Activated CD4-positive, alpha-beta memory T cell treated with anti-CD3 and anti-CD28 coated beads, Interleukin-2, amount 10 ng/mL, durations not matched to agents 7 days and 5 days (primary cell): ENCODE measurements around the gene FLVCR2. TPM values are rescaled to one million over a fixed set of nuclear protein-coding genes. Genes with fewer than 3 reads are reported as not detected.
"Not testable (repeated sequence)": the region's sequence is repeated elsewhere in the genome, so short reads cannot be mapped to it uniquely, and the experiment has no call there.

Experiments
- CTCF ChIA-PET: fragments of 350-600 bp; sonication (Branson Sonifier 250); formaldehyde crosslinking; loops from one replicate; lab custom pipeline; 2021; ENCODE audit warnings: antibody characterized with exemption, inconsistent platforms; lab: Charles Lee
- POLR2A ChIA-PET: fragments of 350-600 bp; sonication (Branson Sonifier 250); formaldehyde crosslinking; loops from one replicate; lab custom pipeline; 2021; ENCODE audit warnings: antibody characterized with exemption; lab: Charles Lee
- DNase-seq: peaks from one replicate; pipeline ENCODE4 v3.0.0-alpha.2; 2020
- H3K27ac Mint-ChIP-seq: one replicate; pipeline ENCODE4 v1.8.0; 2021; ENCODE audit warnings: mild to moderate bottlenecking, mixed read lengths
- H3K27me3 Mint-ChIP-seq: one replicate; pipeline ENCODE4 v1.8.0; 2021; ENCODE audit warnings: mixed read lengths
- H3K36me3 Mint-ChIP-seq: one replicate; pipeline ENCODE4 v1.8.0; 2021; ENCODE audit warnings: low read depth, mixed read lengths
- H3K4me1 Mint-ChIP-seq: one replicate; pipeline ENCODE4 v1.8.0; 2021; ENCODE audit warnings: mixed read lengths
- H3K4me3 Mint-ChIP-seq: one replicate; pipeline ENCODE4 v1.8.0; 2021; ENCODE audit warnings: mild to moderate bottlenecking, mixed read lengths
- H3K9me3 Mint-ChIP-seq: one replicate; pipeline ENCODE4 v1.8.0; 2021; ENCODE audit warnings: mixed read lengths
- total RNA-seq, 2 experiments: library from RNA; stranded (reverse); gene quantifications; one replicate each; pipeline ENCODE4 v1.2.3, GENCODE V29; 2021

Gene FLVCR2
- total RNA-seq, 2 experiments from 2014 or later = 1.3 to 3.0 TPM

DNA sequence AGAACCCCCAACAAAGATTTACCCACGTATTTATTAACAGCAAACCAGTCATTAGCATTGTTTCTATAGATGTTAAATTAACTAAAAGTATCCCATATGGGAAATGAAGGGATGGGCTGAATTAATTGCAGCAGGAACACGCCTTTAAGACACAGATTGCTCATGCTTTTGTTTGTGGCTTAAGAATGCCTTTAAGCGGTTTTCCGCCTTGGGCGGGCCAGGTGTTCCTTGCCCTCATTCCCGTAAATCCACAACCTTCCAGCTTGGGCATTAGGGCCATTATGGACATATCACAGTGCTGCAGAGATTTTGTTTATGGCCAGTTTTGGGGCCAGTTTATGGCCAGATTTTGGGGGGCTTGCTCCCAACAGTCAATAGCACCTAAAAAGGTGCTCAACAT lies 22.6 kb downstream of the FLVCR2 start:
- POLR2A ChIA-PET, CTCF ChIA-PET: not testable (repeated sequence)

DNA sequence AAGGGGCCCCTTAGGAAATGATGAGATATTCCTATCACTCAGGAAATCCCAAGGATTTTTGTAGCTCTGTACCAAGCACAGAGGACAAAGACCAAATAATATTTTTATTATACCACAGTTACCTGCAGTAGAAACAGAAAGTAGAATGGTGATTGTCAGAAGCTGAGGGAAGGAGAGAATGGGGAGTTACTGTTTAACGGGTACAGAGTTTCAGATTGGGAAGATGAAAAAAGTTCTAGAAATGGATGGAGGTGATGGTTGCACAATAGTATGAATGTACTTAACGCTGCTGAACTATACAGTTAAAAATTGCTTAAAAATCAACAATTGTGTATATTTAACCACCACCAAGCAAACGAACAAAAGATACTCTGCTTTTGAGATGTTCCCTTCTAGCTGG lies 24.1 kb downstream of the FLVCR2 start:
- H3K4me1 Mint-ChIP-seq = no peaks in the 10 kb centered on the region
- H3K9me3 Mint-ChIP-seq = peaks cover 3% of the 10 kb centered on the region
- no peaks in the 10 kb centered on the region for H3K27me3 Mint-ChIP-seq
- ChIA-PET POLR2A (no interaction called here), CTCF (interaction anchor here (0.5 to 1.2 kb wide), 2 partner anchors 106 to 1118 kb away, joined by 3 read pairs; no protein-coding TSS in a partner anchor)
- H3K36me3 Mint-ChIP-seq = no peaks in the 10 kb centered on the region
- no peak overlapping the region for H3K27ac Mint-ChIP-seq
- no peak for DNase-seq
- H3K4me3 Mint-ChIP-seq = no peak overlapping the region

More for the DNA sequence above, 22.6 kb downstream of the FLVCR2 start:
- H3K27me3 Mint-ChIP-seq, H3K27ac Mint-ChIP-seq, DNase-seq, H3K4me1 Mint-ChIP-seq, H3K9me3 Mint-ChIP-seq, H3K4me3 Mint-ChIP-seq, H3K36me3 Mint-ChIP-seq: not testable (repeated sequence)

DNA sequence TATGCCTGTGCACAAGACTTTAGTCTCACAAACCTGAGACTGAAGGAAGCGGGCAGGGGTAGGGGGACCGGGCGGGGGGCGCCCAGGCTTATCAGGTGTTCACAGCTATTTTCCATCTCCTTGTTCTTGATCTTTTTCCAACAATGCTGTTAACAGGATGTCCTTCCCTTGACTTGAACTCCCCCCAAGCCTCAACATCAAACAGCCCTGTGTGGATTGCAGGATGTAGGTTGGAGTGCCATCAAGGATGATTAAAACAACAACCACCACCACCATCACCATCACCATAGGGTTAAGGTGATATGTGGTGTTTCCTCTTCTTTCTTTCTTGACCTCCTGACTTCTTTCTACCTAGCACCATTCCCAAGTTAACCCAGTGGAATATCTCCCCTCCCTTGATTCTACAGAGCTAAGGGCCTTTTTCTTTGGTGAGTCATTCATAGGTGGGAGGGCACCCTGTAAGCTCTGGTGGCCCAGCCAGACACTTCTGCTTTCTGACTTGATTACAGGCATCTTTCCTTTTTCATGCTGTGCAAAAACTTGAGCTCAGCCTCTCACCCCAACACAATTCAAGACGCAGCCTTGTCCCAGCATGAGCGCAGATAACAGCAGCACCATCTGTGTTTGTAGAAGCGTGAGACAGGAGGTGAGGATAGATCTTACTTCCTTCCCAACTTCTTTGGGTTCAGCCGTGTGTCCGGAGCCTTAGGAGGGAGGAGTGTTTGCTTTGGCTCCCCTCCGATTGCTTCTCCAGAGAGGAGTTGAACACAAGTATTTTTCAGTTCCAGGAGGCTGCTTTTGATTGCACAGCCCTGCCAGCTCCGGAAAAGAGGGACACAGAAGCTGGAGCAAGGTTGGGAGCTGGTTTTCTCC lies 26.8 kb downstream of the FLVCR2 start:
- Mint-ChIP-seq H3K27me3 (no peaks in the 10 kb centered on the region), H3K36me3 (peaks cover 5% of the 10 kb centered on the region), H3K9me3 (peaks cover 14% of the 10 kb centered on the region), H3K4me3 (no peak overlapping the region), H3K4me1 (no peaks in the 10 kb centered on the region), H3K27ac (no peak overlapping the region)
- CTCF ChIA-PET = no interaction called here
- DNase-seq = no peak
- POLR2A ChIA-PET = no interaction called here

DNA sequence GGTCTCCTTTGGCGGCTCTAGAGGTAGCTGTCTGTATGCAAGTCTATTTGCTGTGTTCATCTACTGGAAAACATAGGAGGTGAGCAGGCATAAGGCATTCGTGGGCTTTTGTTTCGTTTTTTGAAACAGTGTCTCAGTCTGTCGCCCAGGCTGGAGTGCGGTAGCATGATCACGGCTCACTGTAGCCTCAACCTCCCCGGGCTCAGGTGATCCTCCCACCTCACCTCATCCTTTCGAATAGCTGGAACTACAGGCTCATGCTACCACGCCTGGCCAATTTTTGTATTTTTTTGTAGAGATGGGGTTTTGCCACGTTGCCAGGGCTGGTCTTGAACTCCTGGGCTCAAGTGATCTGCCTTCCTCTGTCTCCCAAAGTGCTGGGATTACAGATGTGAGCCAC lies 27.5 kb downstream of the FLVCR2 start:
- DNase-seq = no peak

DNA sequence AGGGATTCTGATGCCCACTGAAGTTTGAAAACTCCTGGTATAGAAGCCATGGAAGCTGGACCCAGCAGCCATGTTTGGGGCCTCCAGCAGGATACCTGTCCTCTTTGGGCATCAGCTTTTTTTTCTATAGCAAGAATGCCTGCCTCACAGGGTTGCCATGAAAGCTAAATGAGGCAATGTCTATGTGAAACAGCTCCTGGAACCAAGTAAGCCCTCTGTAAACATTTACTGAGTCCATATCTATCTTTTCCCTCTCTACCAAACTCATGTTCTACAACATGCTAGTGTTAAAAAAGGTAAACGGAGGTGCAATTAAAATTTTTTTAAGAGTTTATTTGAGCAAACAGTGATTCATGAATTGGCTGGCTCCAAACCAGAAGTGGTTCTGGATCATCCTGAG lies 28.6 kb downstream of the FLVCR2 start:
- Mint-ChIP-seq H3K9me3 (peaks cover 17% of the 10 kb centered on the region), H3K4me1 (no peaks in the 10 kb centered on the region), H3K36me3 (peaks cover 9% of the 10 kb centered on the region), H3K27me3 (no peaks in the 10 kb centered on the region), H3K4me3 (no peak overlapping the region), H3K27ac (no peak overlapping the region)
- POLR2A ChIA-PET = no interaction called here
- CTCF ChIA-PET = no interaction called here
- no peak for DNase-seq

More for the DNA sequence above, 27.5 kb downstream of the FLVCR2 start:
- ChIA-PET CTCF (no interaction called here), POLR2A (no interaction called here)
- Mint-ChIP-seq H3K4me1 (no peaks in the 10 kb centered on the region), H3K4me3 (no peak overlapping the region), H3K27ac (no peak overlapping the region), H3K9me3 (peaks cover 17% of the 10 kb centered on the region), H3K36me3 (peaks cover 8% of the 10 kb centered on the region), H3K27me3 (no peaks in the 10 kb centered on the region)

DNA sequence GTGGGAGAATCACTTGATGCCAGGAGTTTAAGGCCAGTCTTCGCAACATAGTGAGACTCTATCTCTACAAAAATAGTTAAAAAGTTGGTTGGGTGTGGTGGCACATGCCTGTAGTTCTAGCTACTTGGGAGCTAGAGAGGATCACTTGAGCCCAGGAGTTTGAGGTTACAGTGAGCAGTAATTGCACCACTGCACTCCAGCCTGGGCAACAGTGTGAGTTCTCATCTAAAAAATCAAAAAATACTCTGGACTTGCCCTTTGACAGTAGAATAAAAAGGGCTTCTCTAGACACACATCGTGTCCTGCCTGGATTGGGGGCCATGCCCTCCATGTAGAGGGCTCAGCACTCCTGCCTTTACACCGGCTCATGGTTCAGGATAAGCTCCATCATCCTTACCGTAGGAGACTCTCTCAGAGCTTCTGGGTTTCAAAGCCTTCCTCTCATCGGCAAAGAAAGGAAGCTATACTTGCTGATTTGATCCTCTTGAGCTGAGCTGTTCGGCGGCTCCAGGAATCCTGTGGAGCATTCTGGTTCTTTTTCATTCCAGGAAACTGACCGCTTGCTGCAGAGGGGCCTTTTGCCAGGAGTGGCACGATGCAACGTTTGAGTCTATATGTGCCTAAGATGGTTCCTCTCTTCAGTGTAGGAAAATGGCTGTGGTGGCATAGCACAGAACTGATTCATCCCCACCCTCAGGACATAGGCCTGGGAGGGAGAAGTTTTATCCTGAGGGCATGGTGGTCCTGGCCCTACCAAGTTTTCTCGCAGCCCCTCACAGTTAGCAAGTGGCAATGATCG lies 29.6 kb downstream of the FLVCR2 start:
- Mint-ChIP-seq H3K4me1 (no peaks in the 10 kb centered on the region), H3K9me3 (peaks cover 17% of the 10 kb centered on the region), H3K27me3 (no peaks in the 10 kb centered on the region), H3K4me3 (no peak overlapping the region), H3K27ac (no peak overlapping the region), H3K36me3 (peaks cover 9% of the 10 kb centered on the region)
- DNase-seq = no peak
- ChIA-PET POLR2A (no interaction called here), CTCF (interaction anchor here (1.8 kb wide), 1 partner anchor 47 kb away, joined by 4 read pairs; no protein-coding TSS in a partner anchor)

DNA sequence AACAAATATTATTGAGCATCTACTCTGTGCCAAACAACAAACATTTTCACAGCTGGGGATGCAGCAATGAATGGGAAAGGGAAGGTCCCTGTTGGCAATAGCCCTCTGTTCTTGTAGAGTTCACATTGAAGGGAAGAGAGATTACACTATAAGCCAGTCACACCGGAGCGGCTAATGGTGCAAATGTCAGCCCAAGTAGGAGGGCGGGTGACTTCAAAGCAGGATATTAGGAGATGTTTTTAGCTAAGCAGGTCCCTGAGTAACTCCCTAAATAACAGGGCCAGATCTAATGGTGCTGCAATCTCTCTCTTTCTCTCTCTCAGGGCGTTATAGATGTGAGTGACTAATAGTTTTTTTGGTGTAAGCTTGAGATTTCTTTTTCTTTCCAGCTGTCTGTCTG lies 30.7 kb downstream of the FLVCR2 start:
- Mint-ChIP-seq H3K4me3 (no peak overlapping the region), H3K36me3 (peaks cover 9% of the 10 kb centered on the region), H3K27me3 (no peaks in the 10 kb centered on the region), H3K27ac (no peak overlapping the region), H3K4me1 (no peaks in the 10 kb centered on the region), H3K9me3 (peaks cover 17% of the 10 kb centered on the region)
- CTCF ChIA-PET = interaction anchor here (1.8 kb wide), 1 partner anchor 45 kb away, joined by 4 read pairs; no protein-coding TSS in a partner anchor
- no peak for DNase-seq
- POLR2A ChIA-PET = no interaction called here

DNA sequence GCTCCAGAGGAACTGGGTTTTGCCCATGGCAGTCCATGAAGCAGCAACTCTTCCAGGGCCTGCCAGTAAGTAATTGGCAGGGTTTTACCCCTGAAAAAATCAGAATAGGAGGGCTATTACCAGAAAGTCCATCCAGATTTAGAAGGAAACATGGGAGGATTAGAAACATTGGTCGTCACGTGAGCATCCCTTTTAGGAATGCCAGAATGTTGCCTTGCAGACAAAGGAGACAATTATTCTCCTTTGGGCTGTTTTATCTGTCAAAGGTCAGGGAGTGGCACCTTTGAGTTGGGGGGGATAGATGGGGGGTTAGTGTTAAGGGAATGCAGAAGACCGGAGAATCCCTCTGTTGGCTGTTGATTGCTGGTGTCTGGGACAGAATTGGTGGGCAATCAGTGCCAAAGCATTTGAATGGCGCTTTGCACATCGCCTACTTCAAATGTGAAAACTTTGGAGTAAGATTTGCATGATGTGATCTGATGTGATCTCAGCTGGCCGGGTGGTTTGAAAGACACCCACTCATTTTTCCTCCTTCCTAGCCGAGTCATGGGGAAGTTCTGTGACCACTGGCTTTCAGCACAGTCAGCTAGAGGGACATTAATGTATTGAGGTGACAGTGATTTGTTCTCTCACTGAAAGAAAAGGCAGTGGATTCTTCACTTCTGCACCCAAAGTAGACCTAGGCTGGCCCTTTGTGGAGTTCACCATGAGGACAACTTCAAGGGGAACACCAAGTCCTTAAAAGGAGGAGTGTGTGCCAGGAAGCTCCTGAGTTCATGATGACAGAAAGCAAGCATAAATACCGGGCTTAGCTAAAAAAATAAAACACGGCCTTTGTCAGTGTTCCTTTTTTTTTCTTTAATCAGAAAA lies 31.4 kb downstream of the FLVCR2 start:
- CTCF ChIA-PET = interaction anchor here (1.8 kb wide), 1 partner anchor 45 kb away, joined by 4 read pairs; no protein-coding TSS in a partner anchor

DNA sequence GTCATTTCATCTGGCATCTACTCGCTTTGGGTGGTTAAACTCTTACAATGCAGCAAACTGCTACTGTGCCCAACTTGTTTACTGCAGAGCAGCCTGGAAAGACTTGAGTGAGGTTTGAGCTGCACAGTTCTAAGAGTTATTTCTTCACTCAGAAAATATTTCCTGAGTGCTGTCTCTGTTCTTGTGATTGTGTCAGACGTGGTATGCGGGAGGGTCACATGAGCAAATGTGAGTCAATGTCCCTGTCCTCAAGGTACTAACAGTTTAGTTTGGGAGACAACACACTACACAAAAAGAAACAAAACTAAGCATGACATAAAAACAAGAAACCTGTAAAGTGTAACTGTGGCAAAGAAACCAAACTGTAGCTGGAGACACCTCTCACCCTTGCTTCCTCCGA lies 32.4 kb downstream of the FLVCR2 start:
- CTCF ChIA-PET = no interaction called here
- H3K27ac Mint-ChIP-seq = no peak overlapping the region
- POLR2A ChIA-PET = no interaction called here
- H3K4me3 Mint-ChIP-seq = no peak overlapping the region
- H3K36me3 Mint-ChIP-seq = peaks cover 17% of the 10 kb centered on the region
- H3K9me3 Mint-ChIP-seq = peaks cover 22% of the 10 kb centered on the region
- no peaks in the 10 kb centered on the region for H3K4me1 Mint-ChIP-seq
- no peak for DNase-seq
- no peaks in the 10 kb centered on the region for H3K27me3 Mint-ChIP-seq

More for the DNA sequence above, 31.4 kb downstream of the FLVCR2 start:
- Mint-ChIP-seq H3K36me3 (peaks cover 14% of the 10 kb centered on the region), H3K4me1 (no peaks in the 10 kb centered on the region), H3K27ac (no peak overlapping the region), H3K9me3 (peaks cover 22% of the 10 kb centered on the region), H3K4me3 (no peak overlapping the region), H3K27me3 (no peaks in the 10 kb centered on the region)
- no peak for DNase-seq
- POLR2A ChIA-PET = no interaction called here

DNA sequence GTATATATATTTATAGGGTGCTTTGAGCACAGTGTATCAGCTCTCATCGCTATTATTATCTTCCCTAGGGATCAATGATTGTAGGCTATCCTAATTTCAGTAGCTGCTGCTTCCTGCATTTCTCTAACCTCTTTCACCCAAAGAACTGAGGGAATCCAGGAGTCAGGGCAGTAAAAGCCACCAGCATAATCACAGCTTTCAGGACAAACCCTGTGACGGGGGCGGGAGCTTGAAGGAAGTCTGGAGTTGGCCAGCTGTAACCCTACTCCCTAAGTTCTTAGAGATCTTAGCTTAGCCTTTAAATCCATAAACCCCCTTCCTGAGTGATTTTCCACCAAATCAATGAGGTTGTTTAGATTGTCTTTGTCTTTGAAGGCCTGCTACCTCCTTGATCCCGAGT lies 33.7 kb downstream of the FLVCR2 start:
- Mint-ChIP-seq H3K4me1 (no peaks in the 10 kb centered on the region), H3K4me3 (no peak overlapping the region), H3K27me3 (no peaks in the 10 kb centered on the region), H3K9me3 (peaks cover 22% of the 10 kb centered on the region), H3K27ac (no peak overlapping the region), H3K36me3 (peaks cover 17% of the 10 kb centered on the region)
- CTCF ChIA-PET = interaction anchor here (1.3 kb wide), 1 partner anchor 35 kb away, joined by 3 read pairs; no protein-coding TSS in a partner anchor
- POLR2A ChIA-PET = no interaction called here
- DNase-seq = no peak

DNA sequence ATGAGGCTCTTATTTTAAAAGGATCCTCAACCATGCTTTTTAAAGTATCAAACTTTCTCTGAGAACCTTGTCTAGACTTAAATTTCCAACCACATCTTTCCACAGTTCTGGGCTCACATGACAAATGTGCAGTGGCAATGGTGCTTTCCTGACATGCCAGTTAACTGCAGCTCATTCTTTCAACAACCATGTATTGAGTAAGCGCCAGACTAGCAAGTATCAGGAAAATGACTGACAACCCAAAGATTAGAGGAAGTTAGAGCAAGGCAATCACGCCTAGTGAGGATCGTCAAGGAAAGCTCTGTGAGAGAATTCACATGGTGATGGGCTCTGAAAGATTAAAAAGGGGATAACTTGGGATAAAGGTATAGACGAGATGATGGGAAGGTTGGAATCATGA lies 35.8 kb downstream of the FLVCR2 start:
- DNase-seq = no peak
- H3K4me1 Mint-ChIP-seq = no peaks in the 10 kb centered on the region
- H3K4me3 Mint-ChIP-seq = no peak overlapping the region
- ChIA-PET POLR2A (no interaction called here), CTCF (no interaction called here)
- H3K9me3 Mint-ChIP-seq = peaks cover 9% of the 10 kb centered on the region
- H3K27ac Mint-ChIP-seq = no peak overlapping the region
- H3K36me3 Mint-ChIP-seq = peaks cover 13% of the 10 kb centered on the region
- no peaks in the 10 kb centered on the region for H3K27me3 Mint-ChIP-seq

DNA sequence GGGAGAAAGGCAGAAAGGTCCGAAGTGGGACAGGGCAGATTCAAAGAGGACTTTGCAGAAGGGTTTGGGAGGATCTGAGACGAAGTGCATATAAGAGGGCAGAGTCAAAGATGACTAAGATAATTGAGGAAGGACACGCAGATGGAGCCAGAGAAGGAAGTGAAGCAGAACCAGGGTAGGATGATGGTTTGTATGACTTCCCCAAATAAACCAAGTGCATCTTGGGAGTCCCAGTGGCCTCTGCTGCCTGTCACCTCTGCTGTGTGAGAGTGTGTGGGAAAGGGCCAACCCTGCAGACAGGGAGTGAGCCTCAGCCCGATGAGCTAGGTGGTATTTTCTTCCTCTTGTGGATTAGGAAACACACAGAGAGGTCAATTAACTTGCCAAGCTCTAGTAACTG lies 36.8 kb downstream of the FLVCR2 start:
- Mint-ChIP-seq H3K27me3 (no peaks in the 10 kb centered on the region), H3K27ac (no peak overlapping the region), H3K36me3 (peaks cover 13% of the 10 kb centered on the region), H3K4me1 (no peaks in the 10 kb centered on the region), H3K4me3 (no peak overlapping the region), H3K9me3 (peaks cover 7% of the 10 kb centered on the region)
- ChIA-PET POLR2A (no interaction called here), CTCF (no interaction called here)
- no peak for DNase-seq
